HG03196 (cell line): Measurements from ENCODE around the gene OLFML2B.

Source experiments
- ATAC-seq: cut with Tn5 transposase; IDR thresholded peaks from one replicate; pipeline ENCODE4 v1.9.1; 2021; ENCODE audit not compliant: unreplicated experiment

Gene OLFML2B

GRCh38 chr1:162008799-162009198, 14.9 kb downstream of the OLFML2B start:
- ATAC-seq, result no peak

- no peak for ATAC-seq
Observed at GRCh38 chr1:162007466-162007865, 16.2 kb downstream of the OLFML2B start.

- ATAC-seq, result no peak
Observed at GRCh38 chr1:162006081-162006480, 17.6 kb downstream of the OLFML2B start.

- no peak for ATAC-seq
Observed at GRCh38 chr1:162004441-162004950, 19.2 kb downstream of the OLFML2B start.

- ATAC-seq, result no peak
Observed at GRCh38 chr1:162003830-162004215, 19.8 kb downstream of the OLFML2B start.

GRCh38 chr1:162003061-162003829, 20.4 kb downstream of the OLFML2B start:
- ATAC-seq, result no peak

GRCh38 chr1:162000053-162000420, 23.6 kb downstream of the OLFML2B start:
- ATAC-seq, result no peak

- ATAC-seq, result no peak
Observed at GRCh38 chr1:161999301-162000052, 24.2 kb downstream of the OLFML2B start.

- ATAC-seq, result no peak
Observed at GRCh38 chr1:161998811-161999210, 24.9 kb downstream of the OLFML2B start.

- ATAC-seq, result no peak
Observed at GRCh38 chr1:161997152-161997551, 26.5 kb downstream of the OLFML2B start.

GRCh38 chr1:161994175-161994668, 29.4 kb downstream of the OLFML2B start:
- ATAC-seq, result no peak

GRCh38 chr1:161993576-161993975, 30.1 kb downstream of the OLFML2B start:
- no peak for ATAC-seq

GRCh38 chr1:161989786-161990185, 33.9 kb downstream of the OLFML2B start:
- no peak for ATAC-seq

- no peak for ATAC-seq
Observed at GRCh38 chr1:161989108-161989507, 34.6 kb downstream of the OLFML2B start.

GRCh38 chr1:161988413-161988812, 35.3 kb downstream of the OLFML2B start:
- no peak for ATAC-seq

- ATAC-seq, result no peak
Observed at GRCh38 chr1:161987872-161988271, 35.8 kb downstream of the OLFML2B start.

- ATAC-seq, result no peak
Observed at GRCh38 chr1:161987303-161987702, 36.4 kb downstream of the OLFML2B start.

- no peak for ATAC-seq
Observed at GRCh38 chr1:161986328-161986727, 37.3 kb downstream of the OLFML2B start.

GRCh38 chr1:161985301-161985822, 38.3 kb downstream of the OLFML2B start:
- ATAC-seq, result no peak

GRCh38 chr1:161983725-161984124, 39.9 kb downstream of the OLFML2B start:
- no peak for ATAC-seq

GRCh38 chr1:161982917-161983316, 40.8 kb downstream of the OLFML2B start:
- no peak for ATAC-seq

- ATAC-seq, result no peak
Observed at GRCh38 chr1:161982507-161982895, 41.2 kb downstream of the OLFML2B start.
